ENCODE results near the gene PI4K2A. TPM values are rescaled to one million over a fixed set of nuclear protein-coding genes. Genes with fewer than 3 reads are reported as not detected.

The PI4K2A gene
- total RNA-seq, 1 donor from 2014 or later, result 10.1 TPM

DNA sequence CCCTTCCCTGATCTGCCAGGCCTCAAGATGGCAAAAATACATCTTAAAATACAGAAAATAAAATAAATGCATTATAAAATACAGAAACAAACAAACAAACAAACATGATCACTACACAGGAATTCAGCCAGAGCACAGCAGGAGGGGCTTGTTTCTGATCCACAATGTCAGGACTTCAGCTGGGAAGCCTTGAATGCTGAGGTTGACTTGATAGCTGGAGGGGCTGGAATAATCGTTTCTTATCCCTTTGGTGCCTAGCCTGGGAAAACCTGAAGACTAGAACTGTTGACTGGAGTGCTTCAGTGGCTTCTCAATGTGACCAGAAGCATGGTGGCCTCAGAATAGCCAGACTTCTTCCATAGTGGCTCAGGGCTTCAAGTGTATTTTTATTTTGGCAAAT is 63.9 kb downstream of the PI4K2A start:
- DNase-seq (ENCODE audit: low read depth in 2 of 2), result no peak

DNA sequence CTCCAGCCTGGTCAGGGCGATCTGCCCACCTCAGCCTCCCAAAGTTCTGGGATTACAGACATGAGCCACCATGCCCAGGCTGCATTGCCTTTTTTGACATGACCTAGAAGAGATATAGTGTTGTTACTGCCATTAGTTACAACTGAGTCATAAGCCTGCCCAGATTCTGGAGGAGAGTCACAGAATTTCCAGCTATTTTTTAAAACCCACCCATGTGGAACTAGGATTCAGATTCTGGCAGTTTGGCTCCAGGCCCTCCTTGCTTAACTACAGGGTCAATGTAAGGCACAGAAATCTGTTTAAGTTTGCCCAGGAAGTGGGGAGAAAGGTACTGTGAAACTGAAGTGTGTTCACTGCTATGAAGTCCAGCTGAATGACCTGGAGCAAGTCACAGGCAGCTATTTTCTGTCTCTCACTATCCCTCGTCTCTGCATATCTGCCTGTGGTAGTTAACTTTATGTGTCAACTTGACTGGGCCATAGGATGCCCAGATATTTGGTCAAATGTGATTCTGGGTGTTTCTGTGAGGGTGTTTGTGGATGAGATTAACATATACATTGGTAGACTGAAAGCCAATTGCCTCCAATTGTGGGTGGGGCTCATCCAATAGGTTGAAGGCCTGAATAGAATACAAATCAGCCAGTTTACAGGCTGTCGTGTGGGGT is 64.7 kb downstream of the PI4K2A start:
- DNase-seq (ENCODE audit: low read depth in 2 of 2), result no peak

DNA sequence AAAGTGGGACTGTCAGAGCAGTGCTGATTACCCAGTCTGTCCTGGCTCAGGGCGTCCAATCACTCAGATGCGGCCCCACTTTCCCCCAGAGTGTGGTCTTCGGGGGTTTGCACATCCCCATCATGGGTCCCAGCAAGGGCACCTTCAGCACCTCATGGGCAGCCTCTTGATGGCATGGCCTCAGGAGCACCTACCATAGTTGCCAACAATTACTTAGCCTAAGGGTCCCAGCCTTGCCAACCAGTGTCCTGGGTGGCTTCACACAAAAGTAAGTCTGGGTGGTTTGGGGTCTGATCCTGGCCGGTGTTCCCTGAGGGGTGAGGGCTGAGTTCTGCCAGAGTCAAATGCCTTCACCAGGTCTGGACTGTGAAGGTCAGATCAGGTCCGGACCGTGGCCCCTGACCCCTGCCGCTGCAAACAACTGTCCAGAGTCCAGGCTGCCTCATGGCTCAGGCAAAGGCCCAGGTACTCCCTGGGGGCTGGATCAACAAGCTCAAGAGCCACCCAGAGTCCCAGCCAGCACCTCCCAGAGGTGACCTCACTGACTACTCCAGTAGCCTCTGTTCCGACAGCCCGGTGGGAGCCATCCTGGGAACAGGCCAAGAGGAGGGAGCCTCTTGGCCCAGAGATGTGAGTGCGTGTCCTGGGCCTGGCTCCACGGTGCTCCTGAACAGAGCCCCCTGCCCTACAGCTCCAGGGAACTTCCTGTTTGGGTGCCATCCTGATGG is 66.8 kb downstream of the PI4K2A start:
- no peak for DNase-seq (ENCODE audit: low read depth in 2 of 2)

DNA sequence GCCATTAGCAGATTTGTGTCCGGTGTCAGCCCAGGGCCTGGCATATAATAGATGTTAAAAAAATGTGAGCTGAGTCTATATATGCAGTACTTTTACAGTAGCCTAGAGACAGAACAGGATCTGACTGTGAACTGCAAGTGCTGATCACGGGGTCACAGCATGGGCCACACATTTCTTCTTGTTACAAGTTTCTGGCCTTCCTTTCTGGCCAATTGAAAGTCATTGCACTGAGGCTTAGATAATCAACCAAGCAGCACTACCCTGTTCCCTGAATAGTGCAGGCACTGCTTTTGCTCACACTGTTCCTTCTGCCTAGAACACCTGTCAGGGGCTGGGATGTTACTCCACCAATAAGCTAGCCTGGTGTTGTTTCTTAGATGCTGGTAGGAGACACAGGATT is 67.7 kb downstream of the PI4K2A start:
- no peak for DNase-seq (ENCODE audit: low read depth in 2 of 2)

- peak; percentile 66 to 71 for DNase-seq (ENCODE audit: low read depth in 2 of 2)
These were observed 68.8 kb downstream of the PI4K2A start for GRCh38 chr10:97708976-97709946.

- no peak for DNase-seq (ENCODE audit: low read depth in 2 of 2)
These were observed 71.4 kb downstream of the PI4K2A start for GRCh38 chr10:97711640-97712572.

DNA sequence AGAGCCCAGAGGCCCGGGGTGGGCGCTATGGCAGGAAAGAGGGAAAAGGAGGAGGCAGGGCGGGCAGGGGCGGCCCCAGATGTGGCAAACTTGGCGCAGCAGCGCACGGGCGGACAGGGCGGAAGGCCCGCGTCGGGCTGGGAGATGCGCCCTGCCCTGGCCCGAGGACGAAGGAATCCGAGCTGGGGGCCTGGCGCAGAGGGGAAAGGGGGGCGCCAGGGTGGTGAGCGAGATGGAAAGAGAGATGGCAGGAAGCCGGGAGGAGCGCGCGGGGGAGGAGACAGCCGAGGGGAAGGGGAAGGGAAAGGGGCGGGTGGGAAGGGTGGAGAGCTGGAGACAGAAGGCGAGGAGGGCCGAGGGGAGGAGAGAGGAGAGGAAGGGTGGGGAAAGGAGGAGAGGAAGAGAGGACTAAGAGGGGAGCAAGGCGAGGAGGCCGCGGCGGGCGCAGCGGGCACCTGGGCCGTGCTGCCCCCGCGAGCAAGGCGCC is 72.9 kb downstream of the PI4K2A start, which contains the start of gene MARVELD1:
Gene MARVELD1 (plus strand): TSS at position 392 of the 487 bp plus-strand sequence. CDS start 147 bp downstream, outside the sequence.
- peak; percentile 38 to 49 for DNase-seq (ENCODE audit: low read depth in 2 of 2)

- DNase-seq (ENCODE audit: low read depth in 2 of 2), result peak; percentile 82 to 83
These were observed 73.4 kb downstream of the PI4K2A start for GRCh38 chr10:97713826-97714400.

- DNase-seq (ENCODE audit: low read depth in 2 of 2), result peak; percentile 46 to 71
These were observed 74.2 kb downstream of the PI4K2A start for GRCh38 chr10:97714401-97715258.

DNA sequence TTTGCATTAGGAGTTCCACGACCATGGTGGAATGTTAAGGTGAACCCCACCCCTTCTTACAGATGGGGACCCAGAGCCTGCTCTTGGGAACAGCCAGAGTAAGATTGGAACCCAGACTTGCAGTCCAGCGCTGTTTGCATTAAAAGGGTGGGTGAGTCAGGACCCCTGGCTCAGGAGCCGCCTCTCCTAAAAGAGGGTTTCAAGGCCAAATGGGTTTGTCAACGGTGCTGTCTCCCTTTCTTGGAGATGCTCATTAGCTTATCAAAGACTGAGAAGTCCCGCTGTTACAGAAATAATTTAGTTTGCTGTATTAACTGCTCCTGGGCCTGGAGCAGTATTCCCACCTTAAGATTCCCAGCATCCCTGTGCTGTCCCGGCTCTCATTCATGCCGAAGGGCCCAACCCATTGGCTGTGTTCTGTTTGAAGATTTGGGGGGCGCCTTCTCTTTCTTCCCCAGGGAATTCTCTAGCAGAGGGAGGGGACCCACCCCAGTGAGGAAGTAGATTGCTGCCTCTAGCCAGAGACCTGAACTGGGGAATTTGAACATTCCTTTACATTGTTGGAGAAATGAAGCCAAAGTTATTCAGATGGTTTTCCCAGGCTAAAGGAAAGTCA is 74.9 kb downstream of the PI4K2A start:
- DNase-seq (ENCODE audit: low read depth in 2 of 2), result peak in 1 of 2 donors; percentile 16

- no peak for DNase-seq (ENCODE audit: low read depth in 2 of 2)
These were observed 77.2 kb downstream of the PI4K2A start for GRCh38 chr10:97717627-97718026.

- DNase-seq (ENCODE audit: low read depth in 2 of 2), result no peak
These were observed 77.7 kb downstream of the PI4K2A start for GRCh38 chr10:97718178-97718577.

DNA sequence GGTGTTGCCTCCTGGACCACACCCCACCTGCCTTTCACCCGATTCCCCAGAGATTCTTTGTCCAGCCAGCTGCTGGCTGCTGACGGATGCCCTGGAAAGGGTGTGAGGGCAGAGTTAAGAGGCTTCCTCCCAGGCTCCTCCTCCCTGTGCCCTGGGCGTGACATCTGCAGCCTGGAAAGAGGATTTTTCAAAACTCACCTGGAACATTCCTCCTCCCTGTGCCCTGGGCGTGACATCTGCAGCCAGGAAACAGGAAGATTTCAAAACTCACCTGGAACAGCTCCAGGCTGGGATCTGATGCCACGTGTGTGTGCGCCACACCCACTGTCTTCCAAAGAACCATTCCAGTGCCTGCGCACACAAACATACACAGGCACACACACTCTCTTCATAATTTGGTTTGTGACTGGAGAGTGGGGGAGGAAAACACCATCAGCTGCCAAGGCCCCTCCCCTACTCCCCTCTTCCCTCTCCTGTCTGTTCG is 78.2 kb downstream of the PI4K2A start:
- peak in 1 of 2 donors; percentile 77 for DNase-seq (ENCODE audit: low read depth in 2 of 2)

DNA sequence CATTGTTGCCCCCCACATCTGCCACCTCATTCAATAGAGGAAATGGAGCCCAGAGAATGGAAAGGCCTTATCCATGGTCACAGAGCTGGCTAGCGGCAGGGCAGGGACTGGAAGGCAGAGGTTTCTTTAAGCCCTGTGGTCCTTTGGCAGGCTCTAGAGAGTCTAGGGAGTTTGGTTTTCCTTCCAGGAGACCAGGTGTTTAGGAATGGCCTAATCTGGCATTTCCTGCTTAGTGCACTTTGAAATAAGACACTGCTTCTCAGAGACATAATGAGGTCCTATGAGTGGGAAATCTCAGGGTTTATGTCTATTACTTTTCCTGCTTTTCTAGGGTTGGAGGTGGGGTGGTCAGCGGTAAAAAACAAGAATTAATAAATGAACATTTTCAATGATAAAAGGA is 79.1 kb downstream of the PI4K2A start:
- no peak for DNase-seq (ENCODE audit: low read depth in 2 of 2)

DNA sequence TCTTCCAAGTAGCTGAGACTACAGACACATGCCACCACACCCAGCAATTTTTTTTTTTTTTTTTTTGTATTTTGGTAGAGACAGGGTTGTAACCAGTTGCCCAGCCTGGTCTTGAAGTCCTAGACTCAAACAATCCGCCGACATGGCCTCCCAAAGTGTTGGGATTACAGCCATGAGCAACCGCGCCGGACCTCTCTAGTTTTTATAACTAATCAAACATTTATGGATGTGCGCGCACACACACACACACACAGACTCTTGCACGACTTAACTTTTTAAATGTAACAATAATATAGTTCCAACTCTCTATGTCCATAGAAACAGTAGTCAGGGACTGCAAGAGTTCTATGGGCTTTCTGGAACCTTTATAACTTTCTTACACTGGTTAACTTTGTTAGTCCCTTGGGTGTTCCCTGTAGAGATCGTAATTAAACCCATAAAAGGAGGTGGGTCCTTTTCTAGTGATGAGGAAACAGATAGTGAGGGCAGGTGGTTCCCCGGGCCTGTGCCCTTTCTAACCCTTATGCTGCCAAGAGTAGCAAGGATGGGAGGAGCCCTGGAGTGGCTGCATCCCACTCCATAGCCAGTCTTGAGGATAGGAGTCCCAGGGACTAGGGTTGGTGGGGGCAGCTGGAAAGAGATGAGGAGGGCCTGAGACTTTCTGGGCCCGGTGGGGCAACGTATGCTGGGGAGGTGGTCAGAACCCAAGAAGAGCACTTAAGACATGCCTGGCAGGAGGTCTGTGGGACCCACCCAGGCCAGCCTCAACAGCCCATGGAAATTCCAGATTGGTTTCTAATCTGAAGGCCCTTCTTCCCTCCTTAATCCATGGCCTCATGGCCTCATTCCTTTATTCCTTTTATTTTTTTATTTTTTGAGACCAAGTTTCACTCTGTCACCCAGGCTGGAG is 81.7 kb downstream of the PI4K2A start:
- DNase-seq (ENCODE audit: low read depth in 2 of 2), result no peak

DNA sequence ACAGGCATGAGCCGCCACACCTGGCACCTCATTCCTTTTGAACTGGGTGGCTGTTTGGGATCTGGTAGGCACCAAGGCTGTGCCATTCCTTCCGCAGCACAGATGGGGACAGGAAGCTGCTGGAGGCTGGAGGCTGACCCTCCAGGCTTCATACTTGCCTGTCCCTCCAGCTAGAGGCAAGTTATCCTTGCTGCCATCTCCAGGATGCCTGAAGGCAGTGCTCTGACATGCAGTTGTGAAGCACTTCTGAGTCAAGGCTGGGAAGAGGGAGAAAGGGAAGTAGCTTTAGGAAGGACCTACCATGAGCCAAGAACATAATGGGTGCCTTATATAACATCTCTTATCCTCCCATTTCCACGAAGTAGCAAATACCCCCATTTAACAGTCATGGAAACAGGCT is 82.5 kb downstream of the PI4K2A start:
- DNase-seq (ENCODE audit: low read depth in 2 of 2), result no peak

GRCh38 chr10:97724341-97724941 is 84.0 kb downstream of the PI4K2A start:
- no peak for DNase-seq (ENCODE audit: low read depth in 2 of 2)
